OCI-LY1 (cell line): ENCODE results near the gene GNG13.

Experiments
- H2AFZ ChIP-seq: fragments of 200-600 bp; sonication (generic), shearing (Covaris generic); 2 replicates; pipeline ENCODE4 v1.6.0; 2014; ENCODE audit warnings: antibody characterized with exemption, mild to moderate bottlenecking, low read length
- H3F3A ChIP-seq: fragments of 200-600 bp; sonication (generic), shearing (Covaris generic); 2 replicates; pipeline ENCODE4 v1.6.0; 2014; ENCODE audit warnings: mild to moderate bottlenecking, antibody characterized with exemption, low read length, moderate library complexity; ENCODE audit not compliant: insufficient read depth
- H3K27ac ChIP-seq: fragments of 200-600 bp; sonication (generic); 2 replicates; pipeline ENCODE4 v1.5.1; 2014; ENCODE audit warnings: low read length, mixed run types, mild to moderate bottlenecking, low read depth; ENCODE audit not compliant: poor library complexity, severe bottlenecking
- H3K27me3 ChIP-seq: fragments of 200-600 bp; sonication (generic); 2 replicates; pipeline ENCODE4 v1.6.0; 2014; ENCODE audit warnings: antibody characterized with exemption, mild to moderate bottlenecking, low read length, moderate library complexity; ENCODE audit not compliant: insufficient read depth
- H3K36me3 ChIP-seq: fragments of 200-600 bp; sonication (generic); 2 replicates; pipeline ENCODE4 v1.6.1; 2014; ENCODE audit warnings: mild to moderate bottlenecking, antibody characterized with exemption, low read length, moderate library complexity, mixed read lengths; ENCODE audit not compliant: insufficient read depth
- H3K4me1 ChIP-seq: fragments of 200-600 bp; sonication (generic); 2 replicates; pipeline ENCODE4 v1.5.1; 2014; ENCODE audit warnings: mild to moderate bottlenecking, low read length, moderate library complexity; ENCODE audit not compliant: insufficient read depth, severe bottlenecking
- H3K4me2 ChIP-seq: fragments of 200-600 bp; sonication (generic), shearing (Covaris generic); 2 replicates; pipeline ENCODE4 v1.6.1; 2014; ENCODE audit warnings: low read length
- H3K4me3 ChIP-seq: fragments of 200-600 bp; sonication (generic); 2 replicates; pipeline ENCODE4 v1.5.1; 2014; ENCODE audit warnings: low read length, low read depth, mild to moderate bottlenecking, mixed read lengths; ENCODE audit not compliant: poor library complexity, severe bottlenecking
- H3K79me2 ChIP-seq: fragments of 200-600 bp; shearing (Covaris generic); 2 replicates; pipeline ENCODE4 v1.6.1; 2016; ENCODE audit warnings: mixed run types, low read length, mixed read lengths; ENCODE audit not compliant: insufficient read depth
- H3K9ac ChIP-seq: fragments of 200-600 bp; sonication (generic), shearing (Covaris generic); 2 replicates; pipeline ENCODE4 v1.6.1; 2014; ENCODE audit warnings: mild to moderate bottlenecking, low read length, mixed read lengths
- H3K9me2 ChIP-seq: fragments of 200-600 bp; sonication (generic), shearing (Covaris generic); 2 replicates; pipeline ENCODE4 v1.6.1; 2014; ENCODE audit warnings: low read depth, mild to moderate bottlenecking, low read length, mixed read lengths
- H3K9me3 ChIP-seq: fragments of 200-600 bp; shearing (Covaris generic); 2 replicates; pipeline ENCODE4 v1.6.1; 2014; ENCODE audit warnings: low read length, mixed read lengths
- H4K20me1 ChIP-seq: fragments of 200-600 bp; sonication (generic), shearing (Covaris generic); 2 replicates; pipeline ENCODE4 v1.6.0; 2016; ENCODE audit warnings: mild to moderate bottlenecking, low read length; ENCODE audit not compliant: insufficient read depth
- CTCF ChIP-seq: fragments of 200-600 bp; sonication (generic), shearing (Covaris generic); IDR thresholded peaks from 2 replicates; pipeline ENCODE4 v1.5.1; 2017; ENCODE audit warnings: mild to moderate bottlenecking, antibody characterized with exemption, low read length, moderate library complexity, mixed read lengths
- EZH2 ChIP-seq: fragments of 200-600 bp; sonication (generic), shearing (Covaris generic); IDR thresholded peaks from 2 replicates; pipeline ENCODE4 v1.8.0; 2017; ENCODE audit warnings: borderline replicate concordance, mixed run types, mild to moderate bottlenecking, antibody characterized with exemption, low read length, moderate library complexity, mixed read lengths

GNG13 gene

GRCh38 chr16:760545-761343 lies 39.8 kb downstream of the GNG13 start, which contains the start of gene MSLN:
Gene MSLN (plus strand): TSS chr16:760734. CDS start chr16:762681, 1,947 bp downstream.
- Histone ChIP-seq H2AFZ (no peak within 1 kb of the TSS), H3K4me2 (no peak within 1 kb of the TSS), H3K27ac (no peak within 1 kb of the TSS), H3K79me2 (no peaks in the 10 kb centered on the region), H3K4me3 (no peak within 1 kb of the TSS), H3K27me3 (peaks cover 6% of the 10 kb centered on the region; the same call in 1 of the 2 replicates), H3K9me2 (no peaks in the 10 kb centered on the region), H3K9me3 (no peaks in the 10 kb centered on the region), H3F3A (no peaks in the 10 kb centered on the region), H4K20me1 (no peaks in the 10 kb centered on the region), H3K36me3 (no peaks in the 10 kb centered on the region; the same call in 1 of the 2 replicates), H3K9ac (no peak within 1 kb of the TSS), H3K4me1 (no peaks in the 10 kb centered on the region)
- no peak for TF ChIP-seq EZH2
- no peak for TF ChIP-seq CTCF

- Histone ChIP-seq H3K9me2 (no peaks in the 10 kb centered on the region), H3K27ac (no peak overlapping the region), H3K9me3 (no peaks in the 10 kb centered on the region), H2AFZ (no peak overlapping the region), H3K4me1 (no peaks in the 10 kb centered on the region), H3F3A (no peaks in the 10 kb centered on the region), H3K27me3 (peaks cover 6% of the 10 kb centered on the region; the same call in 1 of the 2 replicates), H3K79me2 (no peaks in the 10 kb centered on the region), H3K4me3 (no peak overlapping the region), H4K20me1 (no peaks in the 10 kb centered on the region), H3K9ac (no peak overlapping the region), H3K4me2 (no peak overlapping the region), H3K36me3 (no peaks in the 10 kb centered on the region; the same call in 1 of the 2 replicates)
- no peak for TF ChIP-seq EZH2
- no peak for TF ChIP-seq CTCF
Measured at GRCh38 chr16:760065-760464, 40.5 kb downstream of the GNG13 start.

GRCh38 chr16:759110-759910 lies 41.2 kb downstream of the GNG13 start:
- no peaks in the 10 kb centered on the region for H3K9me2 ChIP-seq
- no peaks in the 10 kb centered on the region for H4K20me1 ChIP-seq
- TF ChIP-seq EZH2 = no peak
- TF ChIP-seq CTCF = no peak
- no peaks in the 10 kb centered on the region for H3K79me2 ChIP-seq
- H3K4me1 ChIP-seq = no peaks in the 10 kb centered on the region
- H3K27me3 ChIP-seq = peaks cover 6% of the 10 kb centered on the region; the same call in 1 of the 2 replicates
- H3K36me3 ChIP-seq = no peaks in the 10 kb centered on the region; the same call in 1 of the 2 replicates
- no peak overlapping the region for H3K4me3 ChIP-seq
- no peak overlapping the region for H3K4me2 ChIP-seq
- H3K9me3 ChIP-seq = no peaks in the 10 kb centered on the region
- no peak overlapping the region for H3K9ac ChIP-seq
- H3F3A ChIP-seq = no peaks in the 10 kb centered on the region
- no peak overlapping the region for H2AFZ ChIP-seq
- no peak overlapping the region for H3K27ac ChIP-seq
